ENCODE results near the gene ZFP28. TPM values are rescaled to one million over a fixed set of nuclear protein-coding genes. Genes with fewer than 3 reads are reported as not detected.

ZFP28 gene
- total RNA-seq, result 1 to 10 TPM; 4.8 to 5.1 TPM
- total RNA-seq, result 11.2 to 22.8 reads per million in 2 donors

GRCh38 chr19:56538761-56539263 is at the start of gene ZFP28:
TSS of gene ZFP28 (plus strand) at chr19:56538948. CDS start at chr19:56539019, 71 bp downstream.
- peaks cover 5% of the 10 kb centered on the region for H3K9me3 ChIP-seq (ENCODE audit: control insufficient read depth, low read length, poor library complexity, severe bottlenecking)
- ATAC-seq (peak; percentile 66), DNase-seq (peak in 1 of 3 donors; percentile 66)
- H3K4me1 Mint-ChIP-seq, result no peaks in the 10 kb centered on the region
- no peaks in the 10 kb centered on the region for H3K27me3 Mint-ChIP-seq
- H3K27ac Mint-ChIP-seq, result peak within 1 kb of the TSS; percentile 69
- H3K36me3 Mint-ChIP-seq (ENCODE audit: low read depth), result peaks cover 10% of the 10 kb centered on the region
- peak within 1 kb of the TSS; percentile 89 for H3K4me3 Mint-ChIP-seq

DNA sequence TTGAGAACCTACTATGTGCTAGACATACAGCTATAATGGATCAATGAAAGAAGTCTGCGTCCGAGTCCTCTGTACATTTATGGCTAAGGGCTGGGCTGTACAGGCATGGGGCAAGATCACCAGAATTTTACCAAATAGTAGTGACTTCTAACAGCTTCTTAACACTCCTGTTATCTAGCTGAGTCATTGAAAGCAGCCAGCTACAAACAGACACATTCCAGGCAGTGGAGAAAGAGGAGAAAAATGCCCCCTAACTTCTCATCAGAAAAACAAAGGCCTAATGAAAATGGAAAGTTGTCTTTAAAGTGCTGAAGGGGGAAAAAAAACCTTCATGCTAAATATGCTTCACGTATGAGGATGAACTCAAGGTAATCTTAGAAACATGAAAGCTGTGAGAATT is 47.3 kb upstream of the ZFP28 start:
- Mint-ChIP-seq H3K27ac (no peak overlapping the region), H3K4me1 (no peaks in the 10 kb centered on the region), H3K4me3 (no peak overlapping the region), H3K36me3 (ENCODE audit: low read depth) (peaks cover 3% of the 10 kb centered on the region), H3K27me3 (no peaks in the 10 kb centered on the region)
- DNase-seq, result no peak
- H3K9me3 ChIP-seq (ENCODE audit: control insufficient read depth, low read length, poor library complexity, severe bottlenecking), result peaks cover 6% of the 10 kb centered on the region
- ATAC-seq, result no peak

GRCh38 chr19:56504581-56504980 is 34.2 kb upstream of the ZFP28 start:
- ATAC-seq (no peak), DNase-seq (no peak)
- H3K36me3 Mint-ChIP-seq (ENCODE audit: low read depth), result no peaks in the 10 kb centered on the region
- no peaks in the 10 kb centered on the region for H3K4me1 Mint-ChIP-seq
- H3K9me3 ChIP-seq (ENCODE audit: control insufficient read depth, low read length, poor library complexity, severe bottlenecking), result peaks cover 13% of the 10 kb centered on the region
- no peaks in the 10 kb centered on the region for H3K27me3 Mint-ChIP-seq
- no peak overlapping the region for H3K27ac Mint-ChIP-seq
- H3K4me3 Mint-ChIP-seq, result no peak overlapping the region

- H3K36me3 Mint-ChIP-seq (ENCODE audit: low read depth), result no peaks in the 10 kb centered on the region
- no peaks in the 10 kb centered on the region for H3K4me1 Mint-ChIP-seq
- H3K4me3 Mint-ChIP-seq, result no peak within 1 kb of the TSS
- H3K27ac Mint-ChIP-seq, result no peak within 1 kb of the TSS
- H3K9me3 ChIP-seq (ENCODE audit: control insufficient read depth, low read length, poor library complexity, severe bottlenecking), result peaks cover 13% of the 10 kb centered on the region
- peak; percentile 99 for ATAC-seq
- DNase-seq, result peak; percentile 44 to 83 (median 71)
- no peaks in the 10 kb centered on the region for H3K27me3 Mint-ChIP-seq
Measured at GRCh38 chr19:56507446-56508289, 31.1 kb upstream of the ZFP28 start, which contains the start of gene ZNF471. TSS of gene ZNF471 (plus strand) at chr19:56507855. CDS start at chr19:56511572, 3,717 bp downstream.

DNA sequence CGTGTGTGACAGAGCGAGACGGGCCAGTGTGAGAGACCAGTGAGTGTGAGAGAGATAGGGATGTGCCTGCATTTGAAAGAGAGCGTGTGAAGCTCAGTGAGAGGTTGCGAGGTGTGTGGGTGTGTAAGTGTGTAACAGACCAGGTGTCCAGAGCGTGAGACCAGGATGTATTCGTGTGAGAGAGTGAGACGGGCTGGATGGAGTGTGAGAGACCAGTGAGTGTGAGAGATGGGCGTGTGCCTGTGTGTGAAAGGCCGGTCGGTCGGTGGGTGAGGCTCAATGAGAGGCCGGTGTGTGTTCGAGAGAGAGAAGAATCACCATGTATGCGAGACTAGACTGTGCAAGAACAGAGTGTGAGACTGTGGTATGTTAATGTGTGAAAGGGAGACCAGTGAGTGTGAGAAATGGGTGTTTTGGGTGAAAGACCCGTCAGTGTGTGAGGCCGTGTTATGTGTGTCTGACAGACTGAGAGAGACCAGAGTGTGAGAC is 30.4 kb upstream of the ZFP28 start:
- Mint-ChIP-seq H3K4me1 (no peaks in the 10 kb centered on the region), H3K4me3 (no peak overlapping the region), H3K27ac (no peak overlapping the region), H3K36me3 (ENCODE audit: low read depth) (no peaks in the 10 kb centered on the region), H3K27me3 (no peaks in the 10 kb centered on the region)
- no peak for DNase-seq
- ATAC-seq, result no peak
- H3K9me3 ChIP-seq (ENCODE audit: control insufficient read depth, low read length, poor library complexity, severe bottlenecking), result peaks cover 15% of the 10 kb centered on the region

DNA sequence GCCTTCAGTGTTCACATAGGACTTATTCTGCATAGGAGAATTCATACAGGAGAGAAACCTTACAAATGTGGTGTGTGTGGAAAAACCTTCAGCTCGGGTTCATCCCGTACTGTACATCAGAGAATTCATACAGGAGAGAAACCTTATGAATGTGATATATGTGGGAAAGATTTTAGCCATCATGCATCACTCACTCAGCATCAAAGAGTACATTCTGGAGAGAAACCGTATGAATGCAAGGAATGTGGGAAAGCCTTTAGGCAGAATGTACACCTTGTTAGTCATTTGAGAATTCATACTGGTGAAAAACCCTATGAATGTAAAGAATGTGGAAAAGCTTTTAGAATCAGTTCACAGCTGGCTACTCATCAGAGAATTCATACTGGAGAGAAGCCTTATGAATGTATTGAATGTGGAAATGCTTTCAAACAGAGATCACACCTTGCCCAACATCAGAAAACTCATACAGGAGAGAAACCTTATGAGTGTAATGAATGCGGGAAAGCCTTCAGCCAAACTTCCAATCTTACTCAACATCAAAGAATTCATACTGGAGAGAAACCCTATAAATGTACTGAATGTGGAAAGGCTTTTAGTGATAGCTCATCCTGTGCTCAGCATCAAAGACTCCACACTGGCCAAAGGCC is 13.4 kb upstream of the ZFP28 start:
- Mint-ChIP-seq H3K4me3 (no peak overlapping the region), H3K4me1 (no peaks in the 10 kb centered on the region), H3K36me3 (ENCODE audit: low read depth) (no peaks in the 10 kb centered on the region), H3K27ac (no peak overlapping the region), H3K27me3 (no peaks in the 10 kb centered on the region)
- ATAC-seq, result no peak
- H3K9me3 ChIP-seq (ENCODE audit: control insufficient read depth, low read length, poor library complexity, severe bottlenecking), result peaks cover 8% of the 10 kb centered on the region
- DNase-seq, result no peak

DNA sequence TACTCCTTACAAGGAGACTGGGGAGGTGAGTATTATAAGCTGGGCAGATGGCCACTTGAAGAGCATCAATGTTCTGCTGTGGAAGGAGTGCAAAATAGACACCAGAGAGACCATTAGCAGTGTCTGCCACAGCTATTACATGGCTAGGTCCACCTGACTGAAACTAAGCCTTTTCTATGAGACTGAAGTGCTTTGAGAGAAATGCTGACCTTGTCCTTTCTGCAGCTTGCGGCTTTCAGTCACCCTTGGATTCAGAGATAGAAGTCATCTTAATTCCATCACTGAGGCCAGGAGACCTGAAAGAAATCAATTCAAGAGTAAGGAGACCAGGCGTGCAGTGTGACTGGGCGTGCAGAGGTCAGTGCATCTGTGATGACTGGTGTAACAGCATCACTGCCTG is 1.3 kb upstream of the ZFP28 start:
- ATAC-seq, result no peak
- peak overlapping the region; percentile 89 for H3K4me3 Mint-ChIP-seq

GRCh38 chr19:56538254-56538760 is 441 bp upstream of the ZFP28 start:
- Mint-ChIP-seq H3K4me3 (peak overlapping the region; percentile 89), H3K27me3 (no peaks in the 10 kb centered on the region), H3K27ac (peak overlapping the region; percentile 69), H3K4me1 (no peaks in the 10 kb centered on the region), H3K36me3 (ENCODE audit: low read depth) (peaks cover 10% of the 10 kb centered on the region)
- H3K9me3 ChIP-seq (ENCODE audit: control insufficient read depth, low read length, poor library complexity, severe bottlenecking), result peaks cover 6% of the 10 kb centered on the region
- ATAC-seq (peak; percentile 92), DNase-seq (peak; percentile 74 to 87 (median 82))

More for the DNA sequence above, 1.3 kb upstream of the ZFP28 start:
- H3K9me3 ChIP-seq (ENCODE audit: control insufficient read depth, low read length, poor library complexity, severe bottlenecking), result peaks cover 9% of the 10 kb centered on the region
- peaks cover 8% of the 10 kb centered on the region for H3K36me3 Mint-ChIP-seq (ENCODE audit: low read depth)
- no peaks in the 10 kb centered on the region for H3K27me3 Mint-ChIP-seq
- no peaks in the 10 kb centered on the region for H3K4me1 Mint-ChIP-seq
- H3K27ac Mint-ChIP-seq, result peak overlapping the region; percentile 69
- no peak for DNase-seq

GRCh38 chr19:56543776-56544175 is 5.0 kb downstream of the ZFP28 start:
- no peaks in the 10 kb centered on the region for H3K4me1 Mint-ChIP-seq
- H3K4me3 Mint-ChIP-seq, result no peak overlapping the region
- peaks cover 10% of the 10 kb centered on the region for H3K36me3 Mint-ChIP-seq (ENCODE audit: low read depth)
- no peaks in the 10 kb centered on the region for H3K27me3 Mint-ChIP-seq
- peaks cover 4% of the 10 kb centered on the region for H3K9me3 ChIP-seq (ENCODE audit: control insufficient read depth, low read length, poor library complexity, severe bottlenecking)
- DNase-seq (no peak), ATAC-seq (no peak)
- no peak overlapping the region for H3K27ac Mint-ChIP-seq

DNA sequence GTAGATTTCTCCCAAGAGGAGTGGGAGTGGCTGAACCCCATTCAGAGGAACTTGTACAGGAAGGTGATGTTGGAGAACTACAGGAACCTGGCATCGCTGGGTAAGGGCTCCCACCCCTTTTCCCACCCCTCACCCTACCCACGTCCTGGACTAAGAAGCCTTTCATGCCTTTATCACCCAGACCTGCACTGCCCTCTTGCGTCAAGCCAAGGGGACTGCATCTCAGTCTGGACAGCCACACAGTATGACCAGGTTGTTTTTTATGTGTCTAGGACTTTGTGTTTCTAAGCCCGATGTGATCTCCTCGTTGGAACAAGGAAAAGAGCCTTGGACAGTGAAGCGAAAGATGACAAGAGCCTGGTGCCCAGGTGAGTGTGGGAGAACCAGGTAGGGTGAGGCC is 8.8 kb downstream of the ZFP28 start:
- H3K9me3 ChIP-seq (ENCODE audit: control insufficient read depth, low read length, poor library complexity, severe bottlenecking), result peaks cover 22% of the 10 kb centered on the region
- ATAC-seq (no peak), DNase-seq (no peak)
- no peak overlapping the region for H3K27ac Mint-ChIP-seq
- no peaks in the 10 kb centered on the region for H3K27me3 Mint-ChIP-seq
- no peak overlapping the region for H3K4me3 Mint-ChIP-seq
- H3K4me1 Mint-ChIP-seq, result no peaks in the 10 kb centered on the region
- peaks cover 17% of the 10 kb centered on the region for H3K36me3 Mint-ChIP-seq (ENCODE audit: low read depth)

GRCh38 chr19:56554272-56554869 is 15.6 kb downstream of the ZFP28 start:
- Mint-ChIP-seq H3K36me3 (ENCODE audit: low read depth) (peaks cover 11% of the 10 kb centered on the region), H3K27me3 (no peaks in the 10 kb centered on the region), H3K4me3 (no peak overlapping the region), H3K27ac (no peak overlapping the region), H3K4me1 (no peaks in the 10 kb centered on the region)
- ATAC-seq (no peak), DNase-seq (no peak)
- peaks cover 49% of the 10 kb centered on the region for H3K9me3 ChIP-seq (ENCODE audit: control insufficient read depth, low read length, poor library complexity, severe bottlenecking)

GRCh38 chr19:56562766-56563165 is 24.0 kb downstream of the ZFP28 start:
- DNase-seq, result no peak
- no peak for ATAC-seq
- peaks cover 6% of the 10 kb centered on the region for H3K36me3 Mint-ChIP-seq (ENCODE audit: low read depth)
- no peak overlapping the region for H3K27ac Mint-ChIP-seq
- peaks cover 29% of the 10 kb centered on the region for H3K9me3 ChIP-seq (ENCODE audit: control insufficient read depth, low read length, poor library complexity, severe bottlenecking)
- H3K4me3 Mint-ChIP-seq, result no peak overlapping the region
- H3K27me3 Mint-ChIP-seq, result no peaks in the 10 kb centered on the region
- peaks cover 2% of the 10 kb centered on the region for H3K4me1 Mint-ChIP-seq

- ATAC-seq, result peak; percentile 44
- Mint-ChIP-seq H3K27ac (peak overlapping the region; percentile 60), H3K27me3 (no peaks in the 10 kb centered on the region), H3K4me1 (peaks cover 2% of the 10 kb centered on the region), H3K36me3 (ENCODE audit: low read depth) (peaks cover 6% of the 10 kb centered on the region), H3K4me3 (peak overlapping the region; percentile 90)
- DNase-seq, result peak in 1 of 3 donors; percentile 6
- H3K9me3 ChIP-seq (ENCODE audit: control insufficient read depth, low read length, poor library complexity, severe bottlenecking), result peaks cover 27% of the 10 kb centered on the region
Measured at GRCh38 chr19:56566904-56567273, 28.1 kb downstream of the ZFP28 start.

Measured in T-helper 17 cell (primary cell).